K562 (cell line): Measurements from ENCODE around the gene KIF7. TPM values are rescaled to one million over a fixed set of nuclear protein-coding genes. Genes with fewer than 3 reads are reported as not detected.

Experiments
- ELF4 ChIP-seq: fragments of 450-650 bp; formaldehyde crosslinking; IDR thresholded peaks from 2 replicates; pipeline ENCODE4 v1.4.0; 2022; ENCODE audit warnings: missing genetic modification characterization
- HDAC3 ChIP-seq: fragments of 450-650 bp; IDR thresholded peaks from 2 replicates; pipeline ENCODE4 v1.6.1; 2018; ENCODE audit warnings: borderline replicate concordance, mild to moderate bottlenecking, moderate library complexity; ENCODE audit not compliant: partially characterized antibody
- HMG20A ChIP-seq: fragments of 450-650 bp; formaldehyde crosslinking; conservative IDR thresholded peaks from 2 replicates; pipeline ENCODE4 v1.4.0; 2020; ENCODE audit warnings: mild to moderate bottlenecking, mixed read lengths
- HOXB6 ChIP-seq: fragments of 250-450 bp; sonication (Bioruptor Pico); IDR thresholded peaks from 2 replicates; pipeline ENCODE4 v1.5.1; 2022; ENCODE audit warnings: mild to moderate bottlenecking, borderline replicate concordance
- JUNB ChIP-seq: fragments of 450-650 bp; formaldehyde crosslinking; conservative IDR thresholded peaks from 2 replicates; pipeline ENCODE4 v1.4.0; 2020; ENCODE audit warnings: mild to moderate bottlenecking
- ZC3H4 ChIP-seq: sonication (generic); formaldehyde crosslinking; IDR thresholded peaks from 2 replicates; pipeline ENCODE4 v1.9.0; 2021; ENCODE audit warnings: missing genetic modification reagents, borderline replicate concordance
- ZNF584 ChIP-seq: fragments of 200-800 bp; sonication (Bioruptor generic); IDR thresholded peaks from 2 replicates; pipeline ENCODE4 v1.6.1; 2016; ENCODE audit warnings: low read depth, mild to moderate bottlenecking, missing genetic modification characterization, missing compliant biosample characterization
- polyA plus RNA-seq, 8 experiments: library from polyadenylated mRNA; depleted of rRNA in 4 of 8; stranded (reverse) in 5 of 8; unstranded in 3 of 8; fragments of >200 nt; fragmentation: Nextera tagmentation in 2 of 8; fragmentation: Illumina TruSeq in 1 of 8; extraction: Ambion mirVana in 2 of 8; extraction: Trizol in 1 of 8; gene quantifications; 2 replicates each; pipeline versions ENCODE4 v1.2.1 to v1.2.3, GENCODE V29; 2011 to 2014; ENCODE audit warnings: inconsistent platforms in 1 of 8, missing spikeins in 1 of 8
- total RNA-seq, 7 experiments: library from RNA; depleted of rRNA in 6 of 7; stranded (reverse); fragments of >200 nt in 6 of 7; fragmentation: Illumina TruSeq in 2 of 7; extraction: Trizol in 2 of 7; gene quantifications; 2 replicates each; pipeline versions ENCODE4 v1.2.1 to v1.2.3, GENCODE V29; 2011 to 2021; ENCODE audit warnings: low replicate concordance in 1 of 7
- TF ChIP-seq, protein P1 (sequence below): IDR thresholded peaks from 2 replicates; pipeline ENCODE4 v1.6.1; 2011; ENCODE audit warnings: borderline replicate concordance, low read depth, mild to moderate bottlenecking, moderate library complexity, low read length; ENCODE audit not compliant: insufficient read depth, poor library complexity, severe bottlenecking
- TF ChIP-seq, protein P2 (sequence below), 2 experiments: fragments of 450-650 bp in 1 of 2; sonication (generic) in 1 of 2; formaldehyde crosslinking in 1 of 2; IDR thresholded peaks in 1 of 2; conservative IDR thresholded peaks in 1 of 2; 2 replicates each; pipeline versions ENCODE4 v1.6.1 to v1.8.1; 2016 to 2023; ENCODE audit warnings: mild to moderate bottlenecking in 2 of 2, moderate library complexity in 2 of 2, inconsistent platforms in 1 of 2, missing genetic modification reagents in 1 of 2

KIF7 gene
- total and polyA plus RNA-seq, 9 of the 15 experiments (the other 6 are each of a cell fraction or from before 2014, with no cell fraction given): 0.04 to 2.0 (median 0.58) TPM

DNA sequence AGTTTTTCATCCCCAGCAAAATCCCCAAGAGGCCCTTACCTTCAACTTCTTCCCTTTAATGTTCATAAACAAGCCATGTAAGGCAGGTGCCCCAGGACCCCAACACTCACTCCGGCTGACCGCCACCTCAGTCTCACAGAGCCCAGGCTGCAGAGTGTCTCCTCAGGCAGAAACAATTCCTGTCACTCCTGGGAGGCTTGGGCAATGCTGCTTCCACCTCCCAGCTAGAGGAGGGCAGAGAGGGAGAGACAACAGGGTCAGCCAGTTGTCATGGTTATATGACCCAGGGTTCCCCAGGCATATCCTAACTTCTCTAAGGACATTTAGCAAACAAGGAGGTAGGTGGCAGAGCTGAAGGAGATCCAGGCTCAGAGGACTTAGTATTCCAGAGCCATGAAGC lies 23.9 kb upstream of the KIF7 start, which contains the start of gene PLIN1 (continued):
- TF ChIP-seq, protein P1, sequence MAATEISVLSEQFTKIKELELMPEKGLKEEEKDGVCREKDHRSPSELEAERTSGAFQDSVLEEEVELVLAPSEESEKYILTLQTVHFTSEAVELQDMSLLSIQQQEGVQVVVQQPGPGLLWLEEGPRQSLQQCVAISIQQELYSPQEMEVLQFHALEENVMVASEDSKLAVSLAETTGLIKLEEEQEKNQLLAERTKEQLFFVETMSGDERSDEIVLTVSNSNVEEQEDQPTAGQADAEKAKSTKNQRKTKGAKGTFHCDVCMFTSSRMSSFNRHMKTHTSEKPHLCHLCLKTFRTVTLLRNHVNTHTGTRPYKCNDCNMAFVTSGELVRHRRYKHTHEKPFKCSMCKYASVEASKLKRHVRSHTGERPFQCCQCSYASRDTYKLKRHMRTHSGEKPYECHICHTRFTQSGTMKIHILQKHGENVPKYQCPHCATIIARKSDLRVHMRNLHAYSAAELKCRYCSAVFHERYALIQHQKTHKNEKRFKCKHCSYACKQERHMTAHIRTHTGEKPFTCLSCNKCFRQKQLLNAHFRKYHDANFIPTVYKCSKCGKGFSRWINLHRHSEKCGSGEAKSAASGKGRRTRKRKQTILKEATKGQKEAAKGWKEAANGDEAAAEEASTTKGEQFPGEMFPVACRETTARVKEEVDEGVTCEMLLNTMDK: no peak
- TF ChIP-seq ZC3H4 (CRISPR knock-in tag): no peak
- TF ChIP-seq ELF4 (CRISPR knock-in tag): no peak
- TF ChIP-seq, protein P2, sequence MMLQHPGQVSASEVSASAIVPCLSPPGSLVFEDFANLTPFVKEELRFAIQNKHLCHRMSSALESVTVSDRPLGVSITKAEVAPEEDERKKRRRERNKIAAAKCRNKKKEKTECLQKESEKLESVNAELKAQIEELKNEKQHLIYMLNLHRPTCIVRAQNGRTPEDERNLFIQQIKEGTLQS (IDR thresholded peaks at IDR 0.05): no peak
- TF ChIP-seq, protein P2 (CRISPR knock-in tag; conservative IDR thresholded peaks at IDR 0.05): no peak
- no peak for TF ChIP-seq HOXB6 (CRISPR knock-in tag)
- no peak for TF ChIP-seq JUNB (CRISPR knock-in tag)
- no peak for TF ChIP-seq HMG20A (CRISPR knock-in tag)
- no peak for TF ChIP-seq HDAC3
- no peak for TF ChIP-seq ZNF584 (CRISPR knock-in tag)
